H1 (cell line): ENCODE data around the gene NECAB3. TPM values are rescaled to one million over a fixed set of nuclear protein-coding genes. Genes with fewer than 3 reads are reported as not detected.

ENCODE experiments used
- CTCF ChIA-PET: fragments of 300-600 bp; sonication (Branson Sonifier 250); formaldehyde crosslinking; loops from one replicate; lab custom pipeline; 2021; ENCODE audit not compliant: partially characterized antibody; lab: Charles Lee
- POLR2A ChIA-PET: fragments of 300-600 bp; sonication (Branson Sonifier 250); formaldehyde crosslinking; loops from one replicate; lab custom pipeline; 2021; ENCODE audit warnings: inconsistent platforms; ENCODE audit not compliant: partially characterized antibody; lab: Charles Lee
- DNase-seq, 2 experiments: peaks; one replicate each; pipeline versions ENCODE4 v3.0.0 to v3.0.0-alpha.2; 2010 to 2022; ENCODE audit warnings: low spot score in 2 of 2, low read depth in 1 of 2, mixed read lengths in 1 of 2
- FAIRE-seq: peaks from 2 replicates; lab custom pipeline; 2011; peaks lifted over from hg19 to GRCh38; lab: Jason Lieb, UNC
- H2AFZ ChIP-seq: 2 replicates; pipeline ENCODE4 v1.8.1; 2012; ENCODE audit warnings: low read length, inconsistent platforms
- H2AK5ac ChIP-seq: 2 replicates; pipeline ENCODE4 v1.6.1; 2013; ENCODE audit warnings: low read depth, low read length
- H2BK120ac ChIP-seq: replicated peaks from 2 replicates; pipeline ENCODE3; 2013; ENCODE audit warnings: low read depth, low read length, inconsistent platforms
- H2BK12ac ChIP-seq: 2 replicates; pipeline ENCODE4 v1.6.1; 2013; ENCODE audit warnings: low read depth, low read length
- H2BK15ac ChIP-seq: 2 replicates; pipeline ENCODE4 v1.6.1; 2013; ENCODE audit warnings: low read length
- H2BK20ac ChIP-seq: 2 replicates; pipeline ENCODE4 v1.6.1; 2013; ENCODE audit warnings: low read length
- H2BK5ac ChIP-seq: 2 replicates; pipeline ENCODE4 v1.6.1; 2013; ENCODE audit warnings: low read depth, low read length
- H3K14ac ChIP-seq: 2 replicates; pipeline ENCODE4 v1.6.1; 2013; ENCODE audit warnings: inconsistent platforms; ENCODE audit not compliant: insufficient read length
- H3K18ac ChIP-seq: 2 replicates; pipeline ENCODE4 v1.6.1; 2013; ENCODE audit warnings: low read length; ENCODE audit errors: extremely low read depth
- H3K23ac ChIP-seq: 2 replicates; pipeline ENCODE4 v1.6.1; 2013; ENCODE audit warnings: inconsistent platforms; ENCODE audit not compliant: insufficient read length
- H3K23me2 ChIP-seq: 2 replicates; pipeline ENCODE4 v1.6.1; 2013; ENCODE audit warnings: low read depth, low read length
- H3K27ac ChIP-seq: 2 replicates; pipeline ENCODE4 v1.6.1; 2011; ENCODE audit warnings: low read depth, low read length, inconsistent platforms
- H3K27me3 ChIP-seq, 4 experiments: replicated peaks in 1 of 4; 1 replicate in 1 of 4; 2 replicates in 3 of 4; pipeline versions ENCODE4 v1.6.1 to v1.8.1; 2011 to 2013; ENCODE audit warnings: low read length in 3 of 4, mild to moderate bottlenecking in 3 of 4, inconsistent platforms in 2 of 4, mixed read lengths in 2 of 4, moderate library complexity in 1 of 4; ENCODE audit not compliant: control insufficient read depth in 3 of 4, insufficient read depth in 3 of 4; ENCODE audit errors: extremely low read depth in 1 of 4
- H3K36me3 ChIP-seq, 4 experiments: 2 replicates each; pipeline versions ENCODE4 v1.6.1 to v1.8.1; 2011 to 2013; ENCODE audit warnings: mild to moderate bottlenecking in 4 of 4, low read length in 3 of 4, moderate library complexity in 2 of 4, control low read depth in 1 of 4, inconsistent platforms in 1 of 4; ENCODE audit not compliant: insufficient read depth in 4 of 4, control insufficient read depth in 2 of 4
- H3K4ac ChIP-seq: replicated peaks from 2 replicates; pipeline ENCODE3; 2013; ENCODE audit warnings: low read length, low read depth, mixed read lengths, inconsistent platforms; ENCODE audit not compliant: insufficient read length
- H3K4me1 ChIP-seq, 4 experiments: replicated peaks in 1 of 4; 1 replicate in 1 of 4; 2 replicates in 3 of 4; pipeline versions ENCODE4 v1.6.1 to v1.8.1; 2011 to 2013; ENCODE audit warnings: low read length in 3 of 4, inconsistent platforms in 2 of 4, mixed read lengths in 1 of 4; ENCODE audit not compliant: insufficient read depth in 4 of 4, control insufficient read depth in 3 of 4
- H3K4me2 ChIP-seq, 2 experiments: 2 replicates each; pipeline versions ENCODE4 v1.6.1 to v1.8.1; 2011 to 2013; ENCODE audit warnings: low read depth in 2 of 2, low read length in 2 of 2, control low read depth in 1 of 2, inconsistent platforms in 1 of 2, mild to moderate bottlenecking in 1 of 2; ENCODE audit not compliant: insufficient read depth in 1 of 2
- H3K4me3 ChIP-seq, 4 experiments: fragments of 200-600, 300-600 bp in 1 of 4; sonication (generic), shearing (Covaris generic), sonication (Bioruptor Twin) in 1 of 4; 2 replicates each; pipeline versions ENCODE4 v1.5.1 to v1.8.1; 2011 to 2016; ENCODE audit warnings: low read length in 4 of 4, low read depth in 3 of 4, control low read depth in 2 of 4, inconsistent platforms in 2 of 4, mild to moderate bottlenecking in 2 of 4, mixed read lengths in 1 of 4, moderate library complexity in 1 of 4; ENCODE audit not compliant: insufficient read depth in 2 of 4; ENCODE audit errors: extremely low read depth in 1 of 4
- H3K56ac ChIP-seq: replicated peaks from 2 replicates; pipeline ENCODE3; 2013; ENCODE audit warnings: low read depth, mild to moderate bottlenecking, mixed read lengths, low read length, inconsistent platforms; ENCODE audit not compliant: insufficient read length
- H3K79me1 ChIP-seq: 2 replicates; pipeline ENCODE4 v1.6.1; 2013; ENCODE audit warnings: low read depth, low read length, control low read depth
- H3K79me2 ChIP-seq, 2 experiments: 2 replicates each; pipeline versions ENCODE4 v1.6.1 to v1.8.1; 2012 to 2013; ENCODE audit warnings: low read length in 2 of 2, mild to moderate bottlenecking in 2 of 2, inconsistent platforms in 1 of 2; ENCODE audit not compliant: insufficient read depth in 2 of 2, control insufficient read depth in 1 of 2
- H3K9ac ChIP-seq, 4 experiments: replicated peaks in 1 of 4; 1 replicate in 1 of 4; 2 replicates in 3 of 4; pipeline versions ENCODE4 v1.6.1 to v1.8.1; 2011 to 2013; ENCODE audit warnings: low read depth in 3 of 4, low read length in 3 of 4, control low read depth in 2 of 4, mild to moderate bottlenecking in 2 of 4, moderate library complexity in 2 of 4, inconsistent platforms in 1 of 4; ENCODE audit errors: extremely low read depth in 1 of 4
- H3K9me3 ChIP-seq, 2 experiments: 2 replicates each; pipeline versions ENCODE4 v1.6.1 to v1.8.1; 2012 to 2013; ENCODE audit warnings: mild to moderate bottlenecking in 2 of 2, moderate library complexity in 2 of 2, control low read depth in 1 of 2, inconsistent platforms in 1 of 2, low read depth in 1 of 2, low read length in 1 of 2, mixed read lengths in 1 of 2; ENCODE audit not compliant: insufficient read depth in 2 of 2
- H4K20me1 ChIP-seq, 2 experiments: replicated peaks in 1 of 2; 2 replicates each; pipeline versions ENCODE3 to v1.8.1; 2011 to 2013; ENCODE audit warnings: inconsistent platforms in 2 of 2, low read length in 2 of 2, mild to moderate bottlenecking in 1 of 2; ENCODE audit not compliant: insufficient read depth in 2 of 2, control insufficient read depth in 1 of 2
- H4K5ac ChIP-seq: 2 replicates; pipeline ENCODE4 v1.6.1; 2013; ENCODE audit warnings: low read length, low read depth, mixed read lengths, inconsistent platforms; ENCODE audit not compliant: insufficient read length
- H4K8ac ChIP-seq: 2 replicates; pipeline ENCODE4 v1.8.0; 2013; ENCODE audit warnings: mild to moderate bottlenecking, moderate library complexity, low read length, inconsistent platforms; ENCODE audit not compliant: insufficient read depth; ENCODE audit errors: extremely low read depth
- H4K91ac ChIP-seq: replicated peaks from 2 replicates; pipeline ENCODE3; 2013; ENCODE audit warnings: low read length, mixed read lengths, inconsistent platforms; ENCODE audit not compliant: insufficient read length
- CTCF ChIP-seq, 3 experiments: IDR thresholded peaks; 1 replicate in 2 of 3; 2 replicates in 1 of 3; pipeline versions ENCODE4 v1.5.1 to v1.6.1; 2011; ENCODE audit warnings: low read length in 3 of 3, mild to moderate bottlenecking in 3 of 3, inconsistent platforms in 2 of 3, low read depth in 1 of 3, moderate library complexity in 1 of 3; ENCODE audit not compliant: insufficient read depth in 1 of 3; ENCODE audit errors: control extremely low read depth in 1 of 3
- KDM1A ChIP-seq: fragments of 200-600, 300-600 bp; sonication (generic); IDR thresholded peaks from 2 replicates; pipeline ENCODE4 v1.7.1; 2016; ENCODE audit warnings: mild to moderate bottlenecking, low read length, borderline replicate concordance
- POLR2AphosphoS5 ChIP-seq: IDR thresholded peaks from 2 replicates; pipeline ENCODE4 v1.6.1; 2011; ENCODE audit warnings: low read depth, low read length
- WGBS, 2 experiments: shearing (Covaris generic) in 1 of 2; methylation state at CpG; one replicate each; pipeline versions ENCODE4 v1.1.6 to v1.1.7; 2013 to 2015; ENCODE audit warnings: low lambda C conversion rate in 2 of 2, mixed read lengths in 2 of 2, inconsistent platforms in 1 of 2, low coverage in 1 of 2, missing lambda C conversion rate in 1 of 2; ENCODE audit not compliant: insufficient replicate concordance in 2 of 2, insufficient coverage in 1 of 2, insufficient read length in 1 of 2; ENCODE audit errors: extremely low coverage in 1 of 2, missing lambda C conversion rate in 1 of 2; 5-methylcytosine and 5-hydroxymethylcytosine counted together
- polyA plus RNA-seq, 7 experiments: library from polyadenylated mRNA; depleted of rRNA in 3 of 7; stranded (reverse) in 5 of 7; unstranded in 2 of 7; fragments of >200 nt in 5 of 7; fragments of 200-250 nt in 2 of 7; gene quantifications; 1 replicate in 5 of 7; 2 replicates in 1 of 7; 4 replicates in 1 of 7; pipeline versions ENCODE4 v1.2.1 to v1.2.3, GENCODE V29; 2011 to 2013; ENCODE audit warnings: missing spikeins in 2 of 7, mixed read lengths in 2 of 7
- total RNA-seq: library from RNA; stranded (reverse); fragmentation: NEBNext Ultra II Directional; extraction: Animal tissue kit (Norgen Biotek cat#: 25700); gene quantifications from 2 replicates; pipeline ENCODE4 v1.2.1, GENCODE V29; 2021

NECAB3 gene
- total and polyA plus RNA-seq, 2 of the 8 experiments (the other 6 are each of a cell fraction or from before 2014, with no cell fraction given), result 20.5 to 46.2 TPM

GRCh38 chr20:33650753-33651561 lies 23.3 kb downstream of the NECAB3 start:
- no peak overlapping the region for H2BK5ac ChIP-seq
- CTCF ChIA-PET, result interaction anchor here (0.8 to 4.5 kb wide), 2 partner anchors 17 to 193 kb away, joined by 3 to 38 read pairs; partner anchors contain the start of gene ACTL10

More at GRCh38 chr20:33650753-33651561, 23.3 kb downstream of the NECAB3 start:
- Histone ChIP-seq H3K79me1 (no peaks in the 10 kb centered on the region), H2BK15ac (no peak overlapping the region), H4K5ac (no peak overlapping the region), H2BK120ac (no peak overlapping the region), H3K4me3 (no peak overlapping the region), H4K20me1 (peaks cover 0 to 2% of the 10 kb centered on the region in 2 experiments), H3K4me1 (peaks cover 0 to 11% (median 1%) of the 10 kb centered on the region in 4 experiments; a peak in 4 of 7 replicates), H2BK12ac (no peak overlapping the region), H3K36me3 (no peaks in the 10 kb centered on the region), H3K4me2 (no peak overlapping the region), H3K79me2 (no peaks in the 10 kb centered on the region), H3K27me3 (no peaks in the 10 kb centered on the region), H3K18ac (no peak overlapping the region), H3K27ac (no peak overlapping the region), H2AK5ac (no peak overlapping the region), H3K56ac (no peak overlapping the region), H2BK20ac (no peak overlapping the region), H4K91ac (no peak overlapping the region), H3K23ac (no peak overlapping the region), H3K4ac (no peak overlapping the region), H3K23me2 (no peaks in the 10 kb centered on the region), H3K14ac (no peak overlapping the region), H4K8ac (no peak overlapping the region), H3K9me3 (no peaks in the 10 kb centered on the region), H3K9ac (no peak overlapping the region), H2AFZ (no peak overlapping the region)
- DNase-seq (no peak), FAIRE-seq (no peak)
- 88% methylated on average over 10 of the region's 10 CpGs; no CpG with 5 or more reads in 1 of the 2 experiments for WGBS, 2 experiments
- no peak for TF ChIP-seq CTCF (IDR thresholded peaks at IDR 0.05; ENCODE audit: control extremely low read depth in 1 of 3, insufficient read depth in 1 of 3, low read depth in 1 of 3, low read length in 3 of 3)
- no peak for TF ChIP-seq KDM1A
- peak; percentile 24; the same call in 1 of the 2 replicates for TF ChIP-seq POLR2AphosphoS5
- POLR2A ChIA-PET, result interaction anchor here (0.7 to 1.7 kb wide), 5 partner anchors 8 to 249 kb away, joined by 3 to 6 read pairs (median 3); partner anchors contain the start of genes ACTL10 and CDK5RAP1
